ENCODE data around the gene CCDC57. TPM values are rescaled to one million over a fixed set of nuclear protein-coding genes. Genes with fewer than 3 reads are reported as not detected.

The CCDC57 gene
- total RNA-seq, 2 donors from 2014 or later = 19.4 to 58.1 TPM

DNA sequence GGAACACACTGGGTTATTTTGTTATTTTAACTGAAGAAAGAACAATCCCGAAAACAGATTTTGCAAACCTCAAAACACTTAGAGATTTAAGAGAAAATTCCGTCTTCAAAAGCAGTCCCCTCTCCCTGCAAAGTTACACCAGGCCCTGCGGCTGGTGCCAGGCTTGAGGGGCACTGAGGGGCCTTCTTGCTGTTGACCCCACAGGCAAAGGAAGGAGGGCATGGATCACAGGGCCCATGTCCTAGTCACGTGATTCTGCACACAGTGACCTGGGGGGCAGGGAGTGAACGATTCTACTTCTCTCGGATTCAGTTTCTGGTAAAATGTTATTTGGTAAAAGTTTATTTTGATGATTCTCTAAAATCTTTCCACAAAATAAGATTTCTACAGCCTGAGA is 59.3 kb downstream of the CCDC57 start:
- no peak for ATAC-seq (ENCODE audit: insufficient number of reproducible peaks, low FRiP score, low read depth)
- H3K36me3 ChIP-seq = no peaks in the 10 kb centered on the region
- H3K4me1 ChIP-seq (ENCODE audit: control insufficient read depth in 1 of 2, low read depth in 2 of 2) = no peaks in the 10 kb centered on the region
- H3K27ac ChIP-seq = no peak overlapping the region
- no peak for TF ChIP-seq CTCF (IDR thresholded peaks at IDR 0.05)
- H3K9me3 ChIP-seq = no peaks in the 10 kb centered on the region
- no peak overlapping the region for H3K4me3 ChIP-seq
- no peaks in the 10 kb centered on the region for H3K27me3 ChIP-seq (replicated peaks; ENCODE audit: insufficient read depth)
- no peak for DNase-seq (ENCODE audit: low spot score)

- Histone ChIP-seq H3K4me1 (ENCODE audit: control insufficient read depth in 1 of 2, low read depth in 2 of 2) (no peaks in the 10 kb centered on the region), H3K27me3 (replicated peaks; ENCODE audit: insufficient read depth) (no peaks in the 10 kb centered on the region), H3K4me3 (no peak overlapping the region), H3K27ac (no peak overlapping the region), H3K9me3 (no peaks in the 10 kb centered on the region), H3K36me3 (no peaks in the 10 kb centered on the region)
- no peak for DNase-seq (ENCODE audit: low spot score)
- TF ChIP-seq CTCF (IDR thresholded peaks at IDR 0.05) = no peak
- ATAC-seq (ENCODE audit: insufficient number of reproducible peaks, low FRiP score, low read depth) = no peak
Observed at GRCh38 chr17:82152556-82153294, 59.9 kb downstream of the CCDC57 start.

DNA sequence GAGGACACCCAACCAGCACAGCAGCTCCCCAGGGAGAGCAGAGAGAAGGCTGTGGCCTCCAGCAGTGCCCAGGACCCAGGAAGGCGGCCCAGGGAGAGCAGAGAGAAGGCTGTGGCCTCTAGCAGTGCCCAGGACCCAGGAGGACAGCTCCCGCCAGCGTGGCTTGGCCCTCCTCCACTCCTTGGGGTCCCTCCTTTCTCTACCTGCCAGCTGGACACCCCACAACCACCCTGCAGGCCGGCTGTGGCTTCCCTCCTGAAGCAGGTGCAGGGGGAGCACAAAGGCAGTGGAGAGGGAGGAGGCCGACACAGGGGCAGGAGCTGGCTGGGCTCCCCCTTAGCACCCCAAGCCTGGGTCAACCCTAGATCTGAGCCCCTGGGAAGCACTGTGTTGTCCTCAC is 60.5 kb downstream of the CCDC57 start:
- Histone ChIP-seq H3K36me3 (no peaks in the 10 kb centered on the region), H3K9me3 (no peaks in the 10 kb centered on the region), H3K4me3 (no peak overlapping the region), H3K4me1 (ENCODE audit: control insufficient read depth in 1 of 2, low read depth in 2 of 2) (no peaks in the 10 kb centered on the region), H3K27me3 (replicated peaks; ENCODE audit: insufficient read depth) (no peaks in the 10 kb centered on the region), H3K27ac (no peak overlapping the region)
- ATAC-seq (ENCODE audit: insufficient number of reproducible peaks, low FRiP score, low read depth) = no peak
- TF ChIP-seq CTCF (IDR thresholded peaks at IDR 0.05) = no peak
- DNase-seq (ENCODE audit: low spot score) = no peak

DNA sequence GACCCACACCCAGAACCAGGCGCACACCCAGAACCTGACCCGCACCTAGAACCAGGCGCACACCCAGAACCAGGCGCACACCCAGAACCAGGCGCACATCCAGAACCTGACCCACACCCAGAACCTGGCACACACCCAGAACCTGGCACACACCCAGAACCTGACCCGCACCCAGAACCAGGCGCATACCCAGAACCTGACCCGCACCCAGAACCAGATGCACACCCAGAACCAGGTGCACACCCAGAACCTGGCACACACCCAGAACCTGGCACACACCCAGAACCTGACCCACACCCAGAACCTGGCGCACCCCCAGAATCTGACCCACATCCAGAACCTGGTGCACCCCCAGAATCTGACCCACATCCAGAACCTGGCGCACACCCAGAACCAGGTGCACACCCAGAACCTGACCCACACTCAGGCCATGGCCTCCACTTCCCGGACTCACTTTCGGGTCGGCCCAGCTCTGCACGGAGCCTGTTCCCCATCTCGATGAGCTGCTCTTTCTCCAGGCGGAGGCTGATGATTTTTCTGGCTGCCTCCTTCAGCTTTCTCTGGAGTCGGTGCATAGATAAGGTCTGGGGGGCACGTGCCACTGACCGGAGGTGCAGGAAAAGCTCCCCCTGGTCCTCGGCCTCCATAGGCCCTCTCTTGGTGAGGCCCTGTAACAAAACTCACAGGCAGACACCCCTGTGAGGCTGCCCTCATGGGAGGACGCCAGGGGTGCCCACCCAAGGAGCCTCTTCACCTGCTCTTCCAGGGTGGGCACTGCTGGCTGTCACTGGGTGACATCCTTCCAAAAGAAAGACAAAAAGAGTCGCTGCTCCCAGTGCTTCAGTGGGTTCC is 61.3 kb downstream of the CCDC57 start:
- H3K4me1 ChIP-seq (ENCODE audit: control insufficient read depth in 1 of 2, low read depth in 2 of 2) = no peaks in the 10 kb centered on the region

More for the DNA sequence above, 61.3 kb downstream of the CCDC57 start:
- no peaks in the 10 kb centered on the region for H3K9me3 ChIP-seq
- H3K4me3 ChIP-seq = no peak overlapping the region
- DNase-seq (ENCODE audit: low spot score) (no peak), ATAC-seq (ENCODE audit: insufficient number of reproducible peaks, low FRiP score, low read depth) (no peak)
- H3K27ac ChIP-seq = no peak overlapping the region
- no peaks in the 10 kb centered on the region for H3K27me3 ChIP-seq (replicated peaks; ENCODE audit: insufficient read depth)
- no peak for TF ChIP-seq CTCF (IDR thresholded peaks at IDR 0.05)
- H3K36me3 ChIP-seq = no peaks in the 10 kb centered on the region
